SU-DHL-6 (cell line): Measurements from ENCODE around the gene SLC19A1.

ENCODE experiments used
- CTCF ChIP-seq: fragments of 200-600 bp; sonication (generic); IDR thresholded peaks from one replicate; pipeline ENCODE4 v1.5.1; 2017; ENCODE audit warnings: antibody characterized with exemption, mild to moderate bottlenecking, low read length, moderate library complexity; ENCODE audit not compliant: insufficient read depth, poor library complexity, severe bottlenecking
- EZH2phosphoT487 ChIP-seq: fragments of 200-600 bp; sonication (generic), shearing (Covaris generic); conservative IDR thresholded peaks from 2 replicates; pipeline ENCODE4 v1.6.1; 2018; ENCODE audit warnings: mild to moderate bottlenecking, antibody characterized with exemption, low read length, moderate library complexity, mixed read lengths

- TF ChIP-seq EZH2phosphoT487 (no peak), CTCF (no peak)
Observed at GRCh38 chr21:45542667-45543370, 579 bp upstream of the SLC19A1 start.
